SH-SY5Y (cell line): ENCODE data around the gene IFT88.

Experiments
- GATA2 ChIP-seq: IDR thresholded peaks from 2 replicates; pipeline ENCODE4 v1.6.1; 2011; ENCODE audit warnings: mild to moderate bottlenecking, low read depth, low read length
- GATA3 ChIP-seq: IDR thresholded peaks from 2 replicates; pipeline ENCODE4 v1.6.1; 2011; ENCODE audit warnings: low read depth, mild to moderate bottlenecking, low read length, moderate library complexity

The IFT88 gene

DNA sequence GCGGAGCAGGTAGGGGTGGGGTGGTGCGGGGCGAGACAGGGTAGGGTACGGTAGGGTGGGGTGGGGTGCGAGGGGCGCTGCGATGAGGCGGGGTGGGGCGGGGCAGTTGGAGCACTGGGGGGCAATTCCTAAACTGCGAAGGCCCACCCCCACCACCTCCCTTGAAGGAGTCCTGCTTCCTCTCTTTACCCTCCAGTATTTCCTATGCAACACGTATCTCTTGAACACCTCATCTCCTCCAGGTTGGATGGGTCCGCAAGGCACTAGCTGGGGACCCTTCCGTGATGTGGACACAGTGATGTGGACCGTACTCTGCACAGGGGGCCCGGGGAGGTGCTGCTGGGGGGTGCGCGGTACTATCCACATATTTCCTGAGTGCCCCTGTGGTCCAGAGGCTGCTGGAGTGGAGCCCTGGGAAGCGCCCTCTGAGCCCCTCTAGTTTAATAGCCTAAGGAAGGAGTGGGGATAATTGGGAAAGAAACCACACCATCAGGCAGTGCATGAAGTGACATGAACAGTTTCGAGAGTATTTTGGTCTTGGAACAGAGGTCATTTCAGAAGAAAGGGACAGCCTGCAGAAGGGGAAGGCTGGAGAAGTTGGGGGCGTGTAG is 137.6 kb downstream of the IFT88 start:
- no peak for TF ChIP-seq GATA3
- TF ChIP-seq GATA2 = no peak

DNA sequence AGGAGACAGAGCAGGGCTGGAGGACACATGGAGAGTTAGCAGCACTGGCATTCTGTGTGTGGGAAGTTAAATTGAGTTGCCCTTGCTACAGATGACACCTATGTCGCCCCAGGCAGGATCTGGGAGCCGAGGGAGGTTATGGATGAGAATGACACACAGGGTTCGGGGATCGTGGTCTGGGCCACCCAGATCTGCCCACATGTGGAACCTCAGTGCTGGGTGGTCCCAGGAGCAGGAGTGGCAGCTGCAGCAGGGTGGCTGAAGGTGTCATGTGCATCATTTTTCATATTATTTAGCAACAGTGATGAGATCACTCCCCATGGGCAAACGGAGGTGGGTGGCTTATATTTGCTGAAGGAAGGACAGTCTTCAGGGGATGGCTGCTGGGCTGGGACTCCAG is 139.7 kb downstream of the IFT88 start:
- TF ChIP-seq GATA2 (no peak), GATA3 (no peak)

DNA sequence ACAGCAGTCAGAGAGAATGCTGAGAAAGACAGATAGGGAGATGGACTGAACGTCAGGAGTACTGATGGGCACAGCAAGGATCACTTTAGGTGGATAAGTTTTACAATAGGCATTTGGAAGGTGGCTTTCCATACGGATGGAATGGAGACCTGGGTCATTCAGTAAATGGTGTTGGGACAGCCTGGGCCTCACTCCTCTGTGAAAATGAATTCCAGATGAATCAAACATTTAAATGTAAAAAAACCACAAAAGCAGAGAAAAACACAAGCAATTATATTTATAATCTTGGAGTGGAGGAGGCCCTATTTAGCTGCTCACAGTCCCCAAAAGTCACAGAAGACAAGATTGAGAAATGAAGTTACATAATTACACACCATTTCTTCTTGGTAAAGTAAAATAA is 141.3 kb downstream of the IFT88 start:
- TF ChIP-seq GATA3 (no peak), GATA2 (no peak)

DNA sequence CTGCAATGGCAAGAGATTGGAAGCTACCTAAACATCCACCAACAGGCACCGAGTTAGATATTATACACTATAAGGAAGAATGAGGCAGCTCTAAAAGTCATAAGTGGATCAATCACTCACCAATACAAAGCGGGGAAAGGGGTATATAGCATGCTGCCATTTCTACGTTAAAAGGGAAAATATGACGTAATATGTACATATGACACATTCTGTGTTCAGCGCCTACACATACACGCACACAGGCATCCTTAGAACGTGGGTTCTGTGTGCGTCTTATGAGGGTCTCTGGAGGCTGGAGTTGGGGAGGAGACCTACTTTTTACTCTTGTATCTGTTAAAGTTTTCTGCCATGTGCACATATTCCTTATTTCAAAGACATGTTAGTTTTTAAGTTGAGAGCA is 142.4 kb downstream of the IFT88 start:
- TF ChIP-seq GATA3 = no peak
- TF ChIP-seq GATA2 = no peak

DNA sequence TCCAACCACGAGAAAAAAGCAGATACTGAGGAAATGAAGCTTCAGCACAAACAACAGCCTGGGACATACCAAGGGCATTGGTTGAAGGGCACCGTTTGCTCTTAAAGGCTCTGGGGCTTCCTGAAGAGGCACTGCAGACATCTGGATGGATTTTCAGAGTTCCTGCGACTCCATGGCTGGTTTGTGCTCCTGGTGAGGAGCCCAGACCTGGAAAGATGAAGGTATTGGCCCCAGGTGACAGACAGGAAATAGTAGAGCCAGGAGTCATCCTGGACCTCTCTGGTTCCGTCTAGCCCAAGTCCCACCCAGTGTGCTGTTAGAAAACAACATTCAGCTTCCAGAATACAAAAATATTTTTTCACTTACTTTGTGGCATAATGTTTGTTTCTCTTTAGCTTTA is 142.8 kb downstream of the IFT88 start:
- no peak for TF ChIP-seq GATA2
- TF ChIP-seq GATA3 = no peak

DNA sequence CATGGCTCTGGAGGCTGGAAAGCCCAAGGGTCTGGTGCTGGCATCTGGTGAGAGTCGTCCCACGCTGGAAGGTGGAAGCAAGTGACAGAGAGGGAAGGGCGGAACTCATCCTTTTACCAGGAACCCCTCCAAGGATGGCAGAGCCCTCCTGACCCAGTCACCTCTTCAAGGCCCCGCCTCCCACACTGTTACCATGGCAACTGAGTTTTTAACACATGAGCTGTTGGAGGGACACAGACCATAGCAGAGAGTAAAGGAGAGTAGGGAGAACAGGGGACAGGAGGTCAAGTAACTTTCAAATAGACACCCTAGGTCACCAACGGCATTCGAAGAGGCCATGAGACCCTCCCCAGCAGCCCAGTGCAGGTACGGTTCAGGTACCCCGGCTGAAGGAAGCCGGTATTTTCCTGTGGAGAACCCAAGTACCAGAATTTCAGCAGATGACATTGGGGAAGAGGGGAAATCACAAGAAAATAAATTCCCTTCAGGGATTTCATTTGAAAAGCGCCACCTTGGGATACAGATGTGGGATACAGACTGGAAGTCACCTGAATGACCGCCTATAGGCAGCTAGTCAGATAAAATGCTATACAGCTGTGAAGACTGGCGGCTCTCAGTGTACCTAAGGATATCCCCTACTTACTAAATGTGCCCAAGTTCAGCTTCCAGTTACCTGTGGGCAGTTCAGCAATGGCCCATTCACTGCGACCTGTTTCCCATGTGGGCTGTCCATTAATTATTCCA is 144.5 kb downstream of the IFT88 start:
- TF ChIP-seq GATA3 = no peak
- no peak for TF ChIP-seq GATA2

DNA sequence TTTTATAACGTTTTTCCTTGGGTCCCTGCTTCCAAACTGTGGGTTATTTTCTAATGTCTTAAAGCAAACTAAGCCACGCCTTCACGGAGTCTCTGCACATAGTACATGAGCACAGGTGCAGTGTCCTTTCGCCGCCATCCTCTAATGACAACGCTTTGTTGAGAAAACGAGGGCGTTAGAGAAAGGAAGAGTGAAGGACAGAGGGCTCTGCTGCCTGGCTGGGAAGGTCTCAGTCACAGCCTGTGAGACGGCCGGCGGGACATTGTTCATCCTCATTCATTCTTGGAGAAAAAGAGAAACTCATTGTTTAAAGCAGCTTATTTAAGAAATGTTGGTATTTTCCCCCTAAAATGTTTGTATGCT is 146.0 kb downstream of the IFT88 start:
- TF ChIP-seq GATA3 (no peak), GATA2 (no peak)

DNA sequence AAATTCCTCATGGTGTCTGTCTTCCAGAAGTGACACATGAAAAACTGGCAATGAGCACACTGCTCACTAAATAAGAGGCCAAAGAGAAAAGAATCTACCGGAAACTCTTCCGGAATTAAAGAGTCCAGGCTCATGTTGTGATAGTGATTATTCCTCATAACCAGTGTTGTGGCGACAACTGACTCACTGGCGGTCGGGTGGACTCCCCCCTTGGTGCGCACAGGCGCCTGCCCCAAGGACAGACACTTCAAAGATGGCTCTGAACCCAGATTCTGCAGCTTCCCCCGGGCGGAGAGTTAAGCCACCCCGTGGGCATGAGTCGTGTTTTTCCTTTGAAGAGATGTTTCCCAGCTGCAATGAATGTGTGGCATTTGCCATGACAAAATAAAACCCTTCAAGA is 146.8 kb downstream of the IFT88 start:
- TF ChIP-seq GATA3 (no peak), GATA2 (no peak)

DNA sequence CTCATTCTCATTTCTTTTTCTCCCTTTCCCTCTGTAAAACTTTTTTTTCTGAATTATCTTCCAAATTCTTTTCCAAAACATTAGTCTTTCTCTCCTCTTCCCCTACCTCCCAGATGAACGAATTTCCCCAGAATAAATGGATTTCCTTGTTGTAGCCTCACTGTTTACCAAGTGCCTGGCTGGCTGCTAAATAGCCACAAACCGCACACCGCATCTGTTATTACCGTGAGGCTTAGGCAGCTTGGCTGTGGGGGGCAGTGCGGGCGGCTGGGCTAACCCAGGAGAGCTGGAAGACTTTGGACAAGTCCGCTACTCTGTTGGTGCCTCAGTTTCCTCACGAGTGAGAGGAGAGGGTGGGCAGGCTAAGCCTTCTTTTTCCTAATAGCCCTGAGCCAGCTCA is 147.2 kb downstream of the IFT88 start:
- TF ChIP-seq GATA2 = no peak
- no peak for TF ChIP-seq GATA3

DNA sequence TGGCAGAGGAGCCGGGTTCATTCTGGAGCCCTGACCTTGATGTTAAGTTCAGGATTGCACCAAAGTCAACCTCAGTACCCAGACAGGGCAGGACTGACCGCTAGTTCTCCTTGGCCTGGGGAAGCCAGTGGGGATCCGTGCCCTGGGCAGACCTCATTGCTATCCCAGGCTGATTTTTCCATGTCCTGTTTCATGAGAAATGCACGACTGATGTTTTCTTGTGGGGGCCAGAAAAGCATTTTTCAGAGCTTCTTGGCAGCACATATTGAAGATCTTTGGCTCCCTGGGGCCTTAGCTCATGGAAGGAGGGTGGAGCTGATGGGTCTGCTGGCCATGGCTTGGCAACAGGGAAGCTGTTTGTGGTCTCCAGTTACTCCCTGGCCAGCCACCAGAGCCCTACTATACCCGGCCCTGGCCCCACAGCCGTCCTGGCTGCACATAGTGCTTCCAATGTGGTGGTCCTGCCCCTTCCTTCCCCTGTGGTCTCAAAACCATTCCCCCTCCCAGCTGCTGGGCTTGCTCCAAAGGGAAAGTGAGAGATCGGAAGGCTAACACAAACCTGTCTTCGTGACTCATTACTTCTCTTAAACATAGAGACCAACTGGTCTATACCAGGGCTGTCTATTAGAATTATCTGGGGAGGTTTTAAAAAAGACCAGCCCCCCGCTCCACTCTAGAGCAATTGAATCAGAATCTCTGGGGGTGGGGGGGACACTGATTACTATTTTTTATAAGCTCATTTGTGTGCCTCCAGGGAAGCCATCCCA is 147.8 kb downstream of the IFT88 start:
- no peak for TF ChIP-seq GATA2
- no peak for TF ChIP-seq GATA3

DNA sequence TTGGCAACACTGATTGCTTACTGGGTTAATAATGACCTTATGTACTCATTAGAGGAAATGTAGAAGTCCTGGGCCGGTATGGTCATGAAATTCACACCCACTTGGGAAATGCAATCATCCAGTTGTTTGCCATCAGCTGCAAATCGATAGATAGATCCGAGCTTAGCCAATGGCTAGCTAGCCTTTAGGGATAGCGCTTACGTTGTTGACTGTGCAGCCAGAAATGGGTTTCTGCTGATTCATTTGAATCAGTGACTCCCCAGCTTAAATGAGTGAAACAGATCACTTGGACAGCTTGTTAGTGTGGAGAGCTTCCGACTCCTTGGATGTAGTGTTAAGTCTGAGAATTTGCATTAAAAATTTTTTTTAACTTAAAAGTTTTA is 148.4 kb downstream of the IFT88 start:
- TF ChIP-seq GATA2 (no peak), GATA3 (no peak)

DNA sequence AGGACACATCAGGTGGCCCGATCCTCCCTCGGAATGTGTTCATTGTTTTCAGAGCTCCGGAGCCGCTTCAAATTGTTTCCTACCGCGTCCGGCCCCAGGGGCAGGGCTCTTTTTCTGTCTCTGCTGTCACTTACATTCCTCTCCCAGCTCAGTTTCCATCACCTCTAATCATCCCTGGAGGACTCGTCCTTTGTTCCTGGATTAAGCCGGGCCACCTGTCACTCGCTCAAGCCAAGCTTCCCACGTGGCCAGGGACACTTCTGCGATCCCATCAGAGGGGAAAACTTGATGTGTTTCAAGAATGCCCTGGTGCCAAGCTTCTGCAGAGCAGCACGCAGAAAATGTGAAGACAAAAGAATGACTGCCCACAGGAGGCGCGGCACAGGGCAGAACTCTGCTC is 150.0 kb downstream of the IFT88 start:
- TF ChIP-seq GATA3 = no peak
- TF ChIP-seq GATA2 = no peak

DNA sequence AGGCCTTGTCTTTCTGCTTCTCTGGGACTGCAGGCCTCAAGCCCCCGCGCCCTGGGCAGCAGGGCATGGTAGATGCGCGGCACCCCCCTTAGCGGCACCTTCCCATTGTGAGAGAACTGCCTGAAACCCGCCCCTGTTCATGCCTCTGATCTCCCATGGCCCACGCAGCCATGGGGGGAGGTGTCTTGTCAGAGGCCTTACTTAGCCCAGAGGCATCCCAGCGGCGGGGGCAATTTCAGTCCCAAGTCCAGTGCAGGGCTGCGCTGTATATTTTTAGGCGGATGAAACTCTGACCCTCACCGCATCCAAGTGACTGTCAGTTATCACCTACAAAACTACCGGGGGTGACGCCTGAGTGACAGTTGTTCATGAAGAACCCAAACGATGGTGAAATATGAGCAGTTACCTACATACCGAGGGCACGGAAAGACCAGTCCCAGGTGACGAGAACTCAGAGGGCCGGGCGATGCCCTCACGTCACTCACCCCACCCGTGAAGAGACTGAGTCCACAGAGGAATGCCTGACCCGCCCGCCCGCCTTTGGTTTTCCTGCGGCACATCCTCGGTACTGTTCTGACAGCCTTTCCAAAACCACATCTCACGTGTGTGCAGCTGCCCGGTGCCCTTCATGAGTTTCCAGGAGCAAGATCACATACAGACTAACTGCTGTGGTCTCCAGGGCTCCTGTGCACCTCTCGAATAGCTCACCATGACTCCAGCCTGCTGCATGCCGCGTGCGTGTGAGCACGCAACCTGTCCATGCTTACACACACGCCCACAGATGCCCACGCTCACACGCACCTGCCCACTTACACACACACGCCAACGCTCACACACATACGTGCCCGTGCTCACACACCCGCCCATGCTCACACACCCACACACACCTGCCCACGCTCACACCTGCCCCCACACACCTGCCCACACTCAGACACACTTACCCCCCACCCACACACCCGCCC is 150.9 kb downstream of the IFT88 start:
- TF ChIP-seq GATA2 (no peak), GATA3 (no peak)

DNA sequence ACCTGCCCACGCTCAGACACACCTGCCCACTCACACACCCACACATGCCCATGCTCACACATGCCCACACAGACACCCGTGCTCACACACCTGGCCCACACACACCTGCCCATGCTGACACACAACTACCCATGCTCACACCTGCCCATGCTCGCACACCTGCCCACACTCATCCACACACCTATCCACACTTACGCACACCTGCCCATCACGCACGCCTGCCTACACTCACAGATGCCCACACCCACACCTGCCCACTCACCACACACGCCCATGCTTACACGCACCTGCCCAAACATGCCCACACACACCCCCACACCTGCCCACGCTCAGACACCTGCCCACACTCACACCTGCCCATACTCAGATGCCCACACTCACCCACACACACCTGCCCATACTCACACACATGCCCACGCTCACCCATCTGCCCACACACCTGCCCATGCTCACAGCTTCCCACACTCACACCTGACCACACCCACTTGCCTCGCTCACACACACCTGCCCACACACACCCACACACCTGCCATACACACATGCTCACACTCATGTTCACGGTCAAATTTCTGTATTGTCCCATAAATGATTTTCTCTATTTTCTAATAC is 152.1 kb downstream of the IFT88 start:
- TF ChIP-seq GATA2 = no peak
- TF ChIP-seq GATA3 = no peak
